ENCODE results near the gene MYH7B. TPM values are rescaled to one million over a fixed set of nuclear protein-coding genes. Genes with fewer than 3 reads are reported as not detected.
A peak's percentile ranks its signal among the peaks of the same experiment; 100 is the strongest.

Gene MYH7B
- total RNA-seq, 1 experiment from 2014 or later = 0.15 TPM

DNA sequence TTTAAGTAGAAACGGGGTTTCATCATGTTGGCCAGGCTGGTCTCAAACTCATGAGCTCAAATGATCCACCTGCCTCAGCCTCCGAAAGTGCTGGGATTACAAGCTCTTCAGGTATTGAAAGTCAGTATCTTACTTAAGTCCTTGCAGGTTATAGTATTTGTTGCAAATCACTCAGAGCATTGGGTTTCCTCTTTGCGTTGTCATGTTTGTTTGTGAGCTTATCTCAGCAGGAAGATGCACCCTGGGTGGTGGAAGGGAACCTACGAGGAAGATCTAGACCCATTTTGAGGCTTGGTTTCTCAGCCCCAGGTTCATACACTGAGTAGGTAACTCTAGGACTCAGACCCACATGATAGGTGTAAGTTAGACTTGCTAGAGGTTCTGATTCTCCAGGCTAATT, 18.6 kb downstream of the MYH7B start:
- DNase-seq (ENCODE audit: low spot score) = no peak

DNA sequence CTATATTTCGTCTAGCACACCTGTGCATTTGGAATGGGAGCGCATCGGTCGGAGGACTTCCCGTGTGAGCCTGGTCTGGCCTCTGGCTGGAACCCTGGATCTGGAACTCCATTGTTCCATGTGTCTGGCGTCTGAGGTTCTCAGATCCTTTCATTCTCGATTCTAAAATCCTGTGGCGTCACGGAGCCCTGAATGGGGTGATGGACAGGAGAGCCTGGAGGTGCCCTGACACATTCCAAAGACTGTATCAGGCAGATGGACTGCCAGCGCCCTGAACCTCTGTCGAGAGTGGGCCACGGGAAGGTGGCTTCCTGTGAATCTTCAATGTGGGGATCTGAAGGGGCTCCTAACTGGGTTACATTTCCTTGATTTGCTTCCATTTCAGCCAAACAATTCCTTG, 20.6 kb downstream of the MYH7B start:
- DNase-seq (ENCODE audit: low spot score) = no peak

DNA sequence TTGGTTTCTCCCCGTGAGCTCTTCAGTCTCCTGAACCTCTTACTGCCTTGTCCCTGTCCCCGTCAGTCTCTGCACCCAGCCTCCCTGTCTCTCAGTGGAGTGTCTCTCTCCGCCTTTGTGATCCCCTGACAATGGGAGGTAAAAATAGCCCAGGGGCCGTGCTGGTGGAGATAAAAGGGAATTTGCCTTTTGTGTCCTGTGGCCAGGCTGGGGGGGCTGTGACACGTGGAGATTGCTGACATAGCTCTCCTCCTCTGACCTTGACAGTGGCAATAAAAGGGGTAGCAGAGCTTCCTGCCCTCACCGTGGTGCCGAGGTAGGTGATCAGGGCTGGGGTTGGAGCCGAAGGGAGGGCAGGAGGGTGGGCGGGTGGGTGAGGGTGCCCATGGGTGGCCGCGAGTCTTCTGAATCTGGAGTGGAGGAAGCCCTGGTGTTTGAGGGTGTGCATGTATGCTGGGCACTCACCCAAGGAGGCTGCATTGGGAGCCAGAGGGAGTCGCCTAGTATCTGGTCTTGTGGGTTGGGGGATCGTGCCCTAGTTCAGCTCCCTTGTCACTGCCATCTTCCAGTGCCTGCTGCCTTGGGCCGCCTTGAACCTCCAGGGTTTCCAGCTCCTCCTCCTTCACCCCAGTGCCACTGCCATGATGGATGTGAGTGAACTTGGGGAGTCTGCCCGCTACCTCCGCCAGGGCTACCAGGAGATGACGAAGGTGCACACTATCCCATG, 21.9 kb downstream of the MYH7B start:
- DNase-seq (ENCODE audit: low spot score) = no peak

DNA sequence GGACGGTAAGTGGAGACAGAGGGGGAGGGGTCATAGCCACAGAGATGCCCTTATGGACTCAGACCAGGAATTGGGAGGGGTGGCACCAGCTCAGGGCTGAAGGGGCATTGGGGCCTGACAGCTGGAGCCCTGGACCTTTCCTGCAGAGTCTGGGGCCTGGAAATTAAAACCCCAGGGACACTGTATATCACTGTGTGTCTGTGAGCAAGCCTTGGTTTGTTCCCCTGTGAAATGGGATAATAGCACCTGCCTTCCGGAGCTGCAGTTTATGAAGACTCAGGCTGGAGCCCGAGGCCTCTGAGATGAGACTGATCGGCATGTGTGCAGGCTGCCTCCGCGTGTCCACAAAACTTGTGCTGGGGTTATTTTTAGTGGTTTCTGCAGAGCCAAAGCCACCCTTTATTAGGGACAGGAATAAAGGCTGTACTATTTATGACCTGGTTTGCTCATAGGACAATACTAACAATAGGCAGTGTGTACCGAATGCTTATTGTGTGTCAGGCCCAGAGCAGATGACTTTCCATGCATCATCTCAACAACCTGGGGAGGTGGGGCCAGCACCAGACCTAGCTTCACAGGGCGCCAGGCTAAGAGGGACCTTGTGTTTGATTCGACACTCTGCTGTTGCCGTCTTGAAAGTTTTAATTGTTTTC, 22.6 kb downstream of the MYH7B start:
- DNase-seq (ENCODE audit: low spot score) = no peak

DNA sequence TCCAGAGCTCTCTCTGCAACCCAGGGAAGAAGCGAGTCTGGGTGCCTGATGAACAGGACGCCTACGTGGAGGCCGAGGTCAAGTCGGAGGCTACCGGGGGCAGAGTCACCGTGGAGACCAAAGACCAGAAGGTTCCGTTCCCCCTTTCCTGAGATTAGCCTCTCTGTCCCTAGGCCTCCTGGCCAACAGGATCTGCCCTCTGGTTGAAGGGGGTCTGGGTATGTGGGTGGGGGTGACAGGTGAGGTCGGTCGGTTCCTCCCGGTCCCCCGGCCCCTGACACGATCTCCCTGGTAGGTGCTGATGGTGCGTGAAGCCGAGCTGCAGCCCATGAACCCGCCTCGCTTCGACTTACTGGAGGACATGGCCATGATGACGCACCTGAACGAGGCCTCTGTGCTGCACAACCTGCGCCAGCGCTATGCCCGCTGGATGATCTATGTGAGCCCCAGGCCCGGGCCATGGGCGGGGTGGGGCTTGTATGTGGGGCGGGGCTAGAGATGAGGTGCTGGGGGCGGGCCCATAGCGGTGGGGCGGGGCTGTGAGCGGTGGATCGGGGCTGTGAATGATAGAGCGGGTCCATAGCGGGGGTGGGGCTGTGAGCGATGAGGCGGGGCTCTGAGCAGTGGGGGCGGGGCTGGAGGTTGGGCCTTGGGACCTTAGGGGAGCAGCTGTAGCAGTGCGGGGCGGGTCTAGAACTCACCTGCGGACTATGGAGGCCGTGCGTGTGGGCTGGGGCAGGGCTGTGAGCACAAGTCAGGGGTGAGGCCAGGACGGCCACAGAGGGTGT, 23.9 kb downstream of the MYH7B start:
- DNase-seq (ENCODE audit: low spot score) = no peak

DNA sequence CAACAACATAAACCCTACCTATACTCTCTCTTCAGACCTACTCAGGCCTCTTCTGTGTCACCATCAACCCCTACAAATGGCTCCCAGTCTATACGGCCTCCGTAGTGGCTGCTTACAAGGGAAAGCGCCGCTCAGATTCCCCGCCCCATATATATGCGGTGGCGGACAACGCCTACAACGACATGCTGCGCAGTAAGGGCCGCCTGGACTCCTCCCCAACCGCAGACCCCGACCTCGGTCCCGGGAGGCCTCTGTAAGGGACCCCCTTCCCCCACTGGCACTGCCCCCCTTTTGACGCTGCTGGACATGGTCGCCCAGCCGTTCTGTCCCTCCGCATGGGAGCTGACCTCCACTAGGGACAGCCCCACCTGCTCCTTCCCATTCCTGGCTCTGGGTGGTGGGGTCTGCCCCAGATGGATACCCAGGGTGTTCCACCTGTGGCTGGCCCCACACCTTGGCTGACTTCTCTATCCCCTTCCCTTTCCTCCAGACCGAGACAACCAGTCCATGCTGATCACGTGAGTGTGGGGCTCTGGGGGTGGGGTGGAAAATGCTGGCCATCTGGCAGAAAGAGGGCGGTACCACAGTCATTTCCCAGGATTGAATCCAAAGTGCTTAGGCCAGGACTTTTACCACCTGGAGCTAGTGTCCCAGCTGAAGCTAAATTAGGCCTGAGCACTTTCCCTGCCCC, 25.0 kb downstream of the MYH7B start:
- DNase-seq (ENCODE audit: low spot score) = peak; percentile 34

DNA sequence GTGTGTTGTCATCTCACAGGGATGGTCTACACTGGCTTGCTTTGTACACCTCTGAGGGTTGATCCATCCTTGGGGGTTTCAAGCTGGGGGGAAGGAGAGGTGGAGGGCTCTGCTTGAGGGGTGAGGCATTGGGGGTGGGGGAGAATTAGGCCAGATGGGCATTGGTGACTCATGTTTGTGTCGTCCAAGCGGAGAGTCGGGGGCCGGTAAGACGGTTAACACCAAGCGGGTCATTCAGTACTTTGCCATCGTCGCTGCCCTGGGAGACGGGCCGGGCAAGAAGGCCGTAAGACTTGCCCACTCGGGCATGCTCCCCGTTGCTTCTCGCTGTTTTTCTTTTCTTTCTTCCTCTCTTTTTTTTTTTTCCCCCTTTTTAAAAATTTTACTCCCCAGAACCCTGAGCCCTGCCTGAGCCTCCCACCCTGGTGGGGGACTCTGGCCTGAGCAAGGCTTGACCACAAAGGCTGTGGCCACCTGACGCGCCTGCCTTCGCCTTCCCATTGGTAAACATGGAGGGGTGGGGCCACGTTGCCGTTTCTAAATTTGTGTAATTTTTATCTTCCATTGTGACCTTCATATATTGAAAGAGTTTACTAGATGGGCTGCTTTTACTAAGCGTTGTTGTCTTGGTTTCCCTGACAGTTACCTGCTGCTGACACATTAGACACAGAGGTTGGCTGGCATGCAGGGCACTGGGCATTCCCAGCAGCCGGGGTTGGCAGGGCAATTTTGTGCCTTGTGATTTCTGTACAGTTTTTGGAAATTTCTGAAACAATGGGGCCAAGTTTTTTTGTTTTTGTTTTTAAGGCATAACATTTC, 26.8 kb downstream of the MYH7B start:
- DNase-seq (ENCODE audit: low spot score) = no peak

DNA sequence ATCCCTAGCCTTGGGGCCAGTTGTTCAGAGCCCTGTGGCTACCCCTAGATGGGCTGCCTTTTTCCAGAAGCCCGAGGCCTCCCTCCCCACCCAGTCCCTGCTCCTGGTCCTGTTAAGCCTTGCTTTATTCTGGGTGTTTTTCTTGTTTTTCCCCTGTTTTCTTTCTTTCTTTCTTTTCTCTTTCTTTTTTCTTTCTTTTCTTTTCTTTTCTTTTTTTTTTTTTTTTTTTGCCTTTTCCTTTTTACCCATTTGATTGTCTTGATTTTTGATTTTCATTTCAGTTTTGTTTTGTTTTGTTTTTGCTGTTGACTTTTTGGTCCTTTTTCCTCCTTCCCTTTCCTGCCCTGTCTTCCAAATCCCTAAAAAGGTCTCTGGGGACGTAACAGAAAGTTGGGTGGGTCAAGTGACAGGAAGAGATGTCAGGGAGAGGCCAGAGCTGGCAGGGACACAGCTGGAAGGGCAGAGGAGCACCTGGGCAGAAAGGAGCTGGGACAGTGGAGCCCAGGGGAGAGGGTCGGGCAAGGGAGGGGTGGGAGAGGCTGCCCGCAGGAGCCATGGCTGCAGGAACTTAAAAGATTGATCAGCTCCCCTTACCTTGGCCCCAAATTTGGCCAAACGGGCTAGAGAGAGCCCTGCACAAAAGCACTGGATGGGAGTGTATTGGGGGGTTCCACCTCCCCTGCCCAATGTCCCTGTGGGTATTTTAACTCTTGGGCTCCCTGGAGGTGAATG, 27.6 kb downstream of the MYH7B start:
- DNase-seq (ENCODE audit: low spot score) = no peak

DNA sequence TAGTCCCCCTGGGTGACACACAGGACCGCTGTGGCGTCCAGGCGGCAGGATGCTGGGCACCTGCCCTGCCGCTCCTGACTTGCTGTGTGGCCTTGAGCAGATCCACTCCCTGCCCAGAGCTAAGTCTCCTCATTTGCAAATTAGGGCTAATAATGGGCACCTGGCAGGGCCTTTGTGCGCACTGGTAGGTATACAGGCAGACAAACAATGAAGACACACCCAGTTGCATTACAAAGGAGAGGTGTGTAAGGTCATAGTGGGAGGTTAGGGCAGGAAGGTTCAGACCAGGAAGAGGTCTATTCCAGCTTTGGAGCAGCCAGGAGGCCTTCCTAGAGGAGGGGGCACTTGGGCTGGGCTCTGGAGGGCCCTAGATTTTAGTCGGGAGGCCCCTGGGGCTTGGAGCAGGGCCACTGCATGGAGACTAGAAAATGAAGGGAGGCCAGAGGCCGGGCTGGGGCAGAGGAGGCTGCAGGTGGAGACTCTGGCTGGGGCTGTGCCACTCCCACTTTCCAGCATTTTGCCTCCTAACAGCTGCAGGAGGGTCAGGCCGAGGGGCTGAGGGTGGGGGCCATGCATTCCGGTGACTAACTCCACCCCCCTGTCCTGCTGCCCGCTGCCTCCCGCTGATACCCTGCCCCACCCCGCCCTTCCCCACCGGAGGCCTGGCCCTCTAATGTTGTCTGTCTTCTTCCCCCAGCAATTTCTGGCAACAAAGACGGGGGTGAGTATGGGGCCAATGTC, 28.5 kb downstream of the MYH7B start:
- no peak for DNase-seq (ENCODE audit: low spot score)

DNA sequence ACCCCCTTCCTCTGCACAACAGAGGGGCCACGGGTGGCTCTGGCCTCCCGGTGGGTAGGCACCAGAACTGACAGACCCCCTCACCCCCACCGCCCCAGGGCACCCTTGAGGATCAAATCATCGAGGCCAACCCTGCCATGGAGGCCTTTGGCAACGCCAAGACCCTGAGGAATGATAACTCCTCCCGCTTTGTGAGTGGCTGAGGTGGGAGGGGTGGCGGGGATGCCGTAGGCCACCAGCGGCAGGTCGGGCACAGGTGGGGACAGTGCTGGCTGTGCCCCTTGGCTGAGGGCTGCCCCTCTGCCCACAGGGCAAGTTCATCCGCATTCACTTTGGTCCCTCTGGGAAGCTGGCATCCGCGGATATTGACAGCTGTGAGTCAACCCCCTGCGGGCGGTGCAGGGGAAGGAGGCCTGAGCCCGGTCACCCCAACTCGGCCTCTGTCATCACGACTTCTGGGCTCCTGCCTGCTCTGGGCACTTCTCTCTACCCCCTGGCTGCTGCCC, 29.1 kb downstream of the MYH7B start:
- DNase-seq (ENCODE audit: low spot score) = no peak

DNA sequence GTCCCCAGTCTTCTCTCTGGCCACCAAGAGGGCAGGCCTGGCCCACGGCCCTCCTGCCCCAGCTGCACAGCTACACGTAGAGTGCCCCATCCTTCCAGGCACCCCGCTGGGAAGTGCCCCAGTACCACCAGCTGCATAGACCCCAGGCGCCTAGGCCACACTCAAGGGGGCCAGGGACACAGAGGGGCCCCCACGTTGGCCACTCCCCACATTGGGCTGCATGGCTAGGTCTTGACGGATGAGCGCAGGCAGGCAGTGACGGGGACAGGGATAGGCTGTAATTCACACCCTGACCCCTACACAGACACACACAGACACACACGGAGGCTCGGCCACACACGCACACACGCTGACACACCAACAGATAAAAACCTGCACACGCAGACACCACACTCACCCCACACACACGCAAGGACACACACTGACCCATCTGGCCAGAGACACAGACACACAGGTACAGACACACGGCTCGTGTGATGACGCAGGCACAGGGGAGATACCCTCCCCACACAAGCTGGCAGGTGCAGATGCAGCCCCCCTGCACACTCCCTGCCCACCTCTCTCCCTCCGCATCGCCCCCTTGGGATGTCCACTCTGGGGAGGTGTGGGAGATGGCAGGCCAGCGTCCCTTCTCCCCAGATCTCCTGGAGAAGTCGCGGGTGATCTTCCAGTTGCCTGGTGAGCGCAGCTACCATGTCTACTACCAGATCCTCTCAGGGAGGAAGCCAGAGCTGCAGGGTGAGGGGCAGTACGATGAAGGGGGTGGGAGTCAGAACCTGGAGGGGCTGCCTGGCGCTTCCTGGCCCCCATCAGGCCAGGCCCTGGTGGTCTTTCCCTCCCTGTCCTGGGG, 30.0 kb downstream of the MYH7B start:
- no peak for DNase-seq (ENCODE audit: low spot score)

DNA sequence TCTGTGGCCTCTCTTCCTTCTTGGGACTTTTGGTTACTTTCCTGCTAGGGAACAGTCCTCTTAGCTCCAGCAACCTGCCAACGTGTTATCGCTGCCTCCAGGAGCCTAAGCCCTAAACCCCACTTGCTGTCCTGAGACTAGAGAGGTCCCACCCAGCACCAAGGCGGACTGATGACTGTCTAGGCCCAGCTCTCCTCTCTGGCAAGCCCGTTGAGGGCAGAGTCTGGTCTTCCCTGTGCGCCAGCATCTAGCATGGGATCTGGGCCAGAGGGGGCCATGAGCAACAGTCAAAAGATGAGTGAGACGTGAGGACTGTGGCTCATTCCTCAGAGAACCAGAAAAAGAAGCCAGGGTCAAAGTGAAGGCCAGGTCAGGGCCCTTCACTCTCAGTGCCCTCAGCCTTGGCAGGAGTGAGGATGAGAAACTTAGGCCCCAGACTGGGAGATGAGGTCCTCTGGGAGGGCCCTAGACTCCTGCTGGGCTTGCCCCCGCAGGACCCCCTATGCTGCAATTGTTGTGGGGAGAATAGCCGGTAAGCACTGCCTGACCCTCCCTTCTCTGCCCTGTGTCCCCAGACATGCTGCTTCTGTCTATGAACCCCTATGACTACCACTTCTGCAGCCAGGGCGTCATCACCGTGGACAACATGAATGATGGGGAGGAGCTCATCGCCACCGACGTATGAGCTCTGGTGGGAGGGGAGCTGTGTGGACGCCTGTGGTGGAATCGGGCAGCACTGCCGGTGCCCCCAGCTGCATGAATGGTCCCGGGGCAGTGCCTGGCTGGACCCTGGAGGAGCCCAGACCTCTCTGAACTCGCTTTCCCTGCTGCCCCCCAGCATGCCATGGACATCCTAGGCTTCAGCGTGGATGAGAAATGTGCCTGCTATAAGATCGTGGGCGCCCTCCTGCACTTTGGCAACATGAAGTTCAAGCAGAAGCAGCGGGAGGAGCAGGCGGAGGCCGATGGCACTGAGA, 30.9 kb downstream of the MYH7B start:
- no peak for DNase-seq (ENCODE audit: low spot score)

DNA sequence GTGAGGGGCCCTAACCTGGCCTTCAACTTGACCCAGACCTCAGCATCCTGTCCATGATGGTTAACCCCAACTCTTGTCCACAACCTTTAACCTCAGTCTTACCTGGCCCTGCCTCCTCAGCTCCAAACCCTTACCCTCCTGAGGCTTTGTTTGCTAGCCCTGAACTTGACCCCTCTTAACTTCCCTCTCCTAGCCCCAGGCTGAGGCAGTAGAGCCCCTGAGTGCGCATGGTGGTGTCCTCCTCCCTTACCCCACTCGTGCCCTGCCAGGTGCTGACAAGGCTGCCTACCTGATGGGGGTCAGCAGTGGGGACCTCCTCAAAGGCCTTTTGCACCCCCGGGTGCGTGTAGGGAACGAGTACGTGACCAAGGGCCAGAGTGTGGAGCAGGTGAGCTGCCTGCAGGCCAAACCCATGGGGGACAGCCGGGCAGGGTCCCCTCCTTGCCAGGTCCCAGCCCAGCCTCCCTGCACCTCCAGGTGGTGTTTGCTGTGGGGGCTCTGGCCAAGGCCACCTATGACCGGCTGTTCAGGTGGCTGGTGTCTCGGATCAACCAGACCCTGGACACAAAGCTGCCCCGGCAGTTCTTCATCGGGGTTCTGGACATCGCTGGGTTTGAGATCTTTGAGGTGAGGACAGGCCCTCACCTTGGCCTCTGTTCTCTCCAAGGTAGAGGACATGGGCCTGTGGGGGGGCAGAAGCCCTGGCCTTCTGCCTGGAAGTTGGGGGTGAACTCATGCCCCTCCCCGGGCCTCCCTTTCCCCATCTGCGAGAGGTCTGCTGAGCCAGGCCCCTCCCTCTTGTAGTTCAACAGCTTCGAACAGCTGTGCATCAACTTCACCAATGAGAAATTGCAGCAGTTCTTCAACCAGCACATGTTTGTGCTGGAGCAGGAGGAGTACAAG, 31.9 kb downstream of the MYH7B start:
- DNase-seq (ENCODE audit: low spot score) = no peak

DNA sequence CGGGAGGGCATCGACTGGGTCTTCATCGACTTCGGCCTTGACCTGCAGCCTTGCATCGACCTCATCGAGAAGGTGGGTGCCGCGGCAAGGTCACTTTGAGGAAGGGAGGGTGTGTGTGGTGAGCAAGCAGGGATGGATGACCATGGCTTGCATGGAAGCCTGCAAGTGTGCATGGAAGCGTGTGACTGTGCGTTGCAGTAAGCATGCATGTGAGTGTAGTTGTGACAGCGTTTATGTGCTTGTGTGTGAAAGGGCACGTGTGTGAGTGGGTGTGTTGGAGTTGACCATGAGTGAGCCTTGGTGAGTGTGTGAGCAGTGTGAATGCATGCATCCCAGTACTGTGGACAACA, 32.5 kb downstream of the MYH7B start:
- no peak for DNase-seq (ENCODE audit: low spot score)

DNA sequence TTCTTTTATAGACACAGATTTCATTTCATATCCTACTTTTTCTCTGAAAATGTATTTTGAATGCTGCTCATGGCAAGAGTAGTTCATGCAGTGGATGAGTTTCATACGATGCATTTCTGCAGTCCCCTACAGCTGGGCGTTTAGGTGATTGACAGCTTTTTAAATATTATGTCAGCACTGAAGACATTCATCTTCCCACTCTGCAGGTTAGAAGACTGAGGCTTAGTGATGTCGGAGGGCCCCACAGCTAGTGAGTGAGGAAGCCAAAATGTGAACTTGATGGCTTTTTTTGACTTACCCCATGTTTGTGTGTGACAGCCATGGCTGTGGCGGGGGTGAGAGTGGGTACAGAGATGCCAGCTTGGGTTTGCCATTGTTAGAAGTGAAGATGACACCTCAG, 33.5 kb downstream of the MYH7B start:
- no peak for DNase-seq (ENCODE audit: low spot score)

DNA sequence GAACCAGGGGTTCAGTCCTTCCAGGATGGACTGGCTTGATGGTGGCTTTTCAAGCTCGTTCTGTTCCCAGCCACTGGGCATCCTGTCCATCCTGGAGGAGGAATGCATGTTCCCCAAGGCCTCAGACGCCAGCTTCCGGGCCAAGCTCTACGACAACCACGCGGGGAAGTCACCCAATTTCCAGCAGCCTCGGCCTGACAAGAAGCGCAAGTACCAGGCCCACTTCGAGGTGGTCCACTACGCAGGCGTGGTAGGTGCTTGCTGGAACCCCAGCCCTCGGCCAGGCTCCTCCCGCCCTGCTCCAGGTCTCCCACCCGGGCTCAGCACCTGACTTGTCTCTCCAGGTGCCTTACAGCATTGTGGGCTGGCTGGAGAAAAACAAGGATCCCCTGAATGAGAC, 34.0 kb downstream of the MYH7B start:
- DNase-seq (ENCODE audit: low spot score) = no peak
